ENCODE measurements around the gene OSTN. TPM values are rescaled to one million over a fixed set of nuclear protein-coding genes. Genes with fewer than 3 reads are reported as not detected.

OSTN gene
- total RNA-seq, 2 experiments from 2014 or later = not detected

DNA sequence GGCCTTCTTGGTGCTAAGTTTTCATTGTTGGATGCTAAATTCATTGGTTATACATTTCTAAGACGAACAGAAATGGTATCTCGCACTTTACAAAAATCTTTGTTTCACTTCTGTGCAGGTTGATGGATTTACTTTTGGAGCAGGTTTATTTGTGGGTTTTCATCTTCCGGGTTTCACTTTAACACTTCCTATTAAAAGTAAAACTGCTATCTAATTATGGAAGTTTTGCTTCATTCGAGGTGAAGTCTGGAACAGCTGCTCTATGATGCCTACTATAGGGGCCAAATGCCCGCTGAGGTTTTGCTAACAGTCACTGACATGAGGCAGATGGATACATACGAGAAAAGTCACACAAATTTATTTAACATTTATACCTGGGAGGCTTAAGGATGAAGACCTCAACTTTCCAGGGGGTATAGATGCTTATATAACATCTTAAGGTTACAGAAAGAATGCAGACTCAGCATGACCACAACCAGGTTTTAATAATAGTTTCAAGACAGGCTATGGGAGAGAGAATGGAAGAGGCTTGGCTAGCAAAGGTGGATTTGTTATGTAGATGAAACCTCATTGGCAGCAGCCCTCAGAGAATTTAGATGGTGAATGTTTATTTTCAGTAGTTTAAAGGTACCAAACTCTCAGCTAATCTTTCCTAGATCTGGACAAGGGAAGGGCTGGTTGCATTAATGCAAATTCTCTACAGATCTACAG is 54.2 kb downstream of the OSTN start:
- Histone ChIP-seq H3K9me2 (ENCODE audit: insufficient read depth, low read length) (no peaks in the 10 kb centered on the region), H3K9me3 (ENCODE audit: low read length) (no peaks in the 10 kb centered on the region; the same call in 1 of the 2 replicates), H3K4me3 (ENCODE audit: low read depth, low read length, poor library complexity, severe bottlenecking) (peak overlapping the region; percentile 40), H3K4me2 (ENCODE audit: low read length) (peak overlapping the region; percentile 66), H2AFZ (ENCODE audit: low read length) (peak overlapping the region; percentile 94), H4K20me1 (ENCODE audit: insufficient read depth, low read length) (no peaks in the 10 kb centered on the region), H3K36me3 (ENCODE audit: insufficient read depth, low read length) (no peaks in the 10 kb centered on the region; the same call in 1 of the 2 replicates), H3K79me2 (ENCODE audit: insufficient read depth, low read depth, low read length) (no peaks in the 10 kb centered on the region), H3K27ac (ENCODE audit: low read depth, low read length, poor library complexity, severe bottlenecking) (peak overlapping the region; percentile 57), H3K4me1 (ENCODE audit: insufficient read depth, low read length, poor library complexity, severe bottlenecking) (peaks cover 69% of the 10 kb centered on the region)
- BruUV-seq (replicated peaks) = no TSS peak
- intact Hi-C loops (cut with micrococcal nuclease; ENCODE audit: unreplicated experiment) = loop anchor here (2.0 to 5.0 kb wide), 2 partner anchors 44 to 116 kb away; no protein-coding TSS in a partner anchor
- CTCF ChIA-PET (ENCODE audit: unreplicated experiment) = no interaction called here
- no peak for TF ChIP-seq EZH2phosphoT487 (IDR thresholded peaks at IDR 0.05; ENCODE audit: borderline replicate concordance, low read depth, low read length)
- TF ChIP-seq, protein P1, sequence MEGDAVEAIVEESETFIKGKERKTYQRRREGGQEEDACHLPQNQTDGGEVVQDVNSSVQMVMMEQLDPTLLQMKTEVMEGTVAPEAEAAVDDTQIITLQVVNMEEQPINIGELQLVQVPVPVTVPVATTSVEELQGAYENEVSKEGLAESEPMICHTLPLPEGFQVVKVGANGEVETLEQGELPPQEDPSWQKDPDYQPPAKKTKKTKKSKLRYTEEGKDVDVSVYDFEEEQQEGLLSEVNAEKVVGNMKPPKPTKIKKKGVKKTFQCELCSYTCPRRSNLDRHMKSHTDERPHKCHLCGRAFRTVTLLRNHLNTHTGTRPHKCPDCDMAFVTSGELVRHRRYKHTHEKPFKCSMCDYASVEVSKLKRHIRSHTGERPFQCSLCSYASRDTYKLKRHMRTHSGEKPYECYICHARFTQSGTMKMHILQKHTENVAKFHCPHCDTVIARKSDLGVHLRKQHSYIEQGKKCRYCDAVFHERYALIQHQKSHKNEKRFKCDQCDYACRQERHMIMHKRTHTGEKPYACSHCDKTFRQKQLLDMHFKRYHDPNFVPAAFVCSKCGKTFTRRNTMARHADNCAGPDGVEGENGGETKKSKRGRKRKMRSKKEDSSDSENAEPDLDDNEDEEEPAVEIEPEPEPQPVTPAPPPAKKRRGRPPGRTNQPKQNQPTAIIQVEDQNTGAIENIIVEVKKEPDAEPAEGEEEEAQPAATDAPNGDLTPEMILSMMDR (conservative IDR thresholded peaks at IDR 0.05; ENCODE audit: low read length) = no peak
- peak; percentile 67 for DNase-seq (ENCODE audit: low spot score)
- POLR2A ChIA-PET = interaction anchor here (0.9 to 1.4 kb wide), 6 partner anchors 9 to 109 kb away, joined by 3 to 5 read pairs (median 4); no protein-coding TSS in a partner anchor

DNA sequence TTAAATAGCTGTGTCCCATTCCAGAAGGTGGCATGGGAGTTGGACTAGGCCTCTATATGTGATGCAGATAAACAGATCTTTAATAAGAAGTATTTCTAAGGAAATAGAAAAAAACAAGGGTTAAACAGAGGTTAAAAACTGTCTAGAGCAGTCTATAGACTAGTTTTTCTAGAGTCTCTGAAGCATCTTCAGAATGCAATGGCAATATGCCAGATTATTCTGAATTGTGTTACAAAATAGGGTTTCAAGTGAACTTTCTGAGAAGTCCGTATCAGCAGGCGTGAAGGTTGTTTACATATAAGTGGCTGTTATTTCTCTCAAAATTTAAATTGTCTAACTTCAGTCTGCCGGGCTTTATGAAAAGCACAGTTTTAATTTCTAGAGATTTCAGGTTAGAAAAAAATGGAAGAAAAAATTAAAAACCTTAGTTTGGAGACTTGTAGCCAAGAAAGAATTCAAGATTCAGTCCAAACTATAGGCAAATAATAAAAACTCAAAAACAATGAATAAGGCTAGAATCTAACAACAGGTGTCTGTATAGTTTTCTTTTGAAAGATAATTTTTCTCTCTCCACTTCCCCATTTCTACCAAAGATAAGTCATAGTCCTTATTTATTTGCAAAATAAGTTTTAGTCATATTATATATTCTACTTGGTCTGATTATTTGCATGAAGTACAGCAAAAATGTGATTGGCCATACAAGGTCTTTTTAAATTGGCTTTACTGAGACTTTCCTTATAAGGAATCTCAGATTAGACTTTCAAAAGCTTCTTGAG is 55.2 kb downstream of the OSTN start:
- H3K27ac ChIP-seq (ENCODE audit: low read depth, low read length, poor library complexity, severe bottlenecking) = peak overlapping the region; percentile 13
- ChIA-PET POLR2A (interaction anchor here (0.9 to 1.4 kb wide), 4 partner anchors 10 to 71 kb away, joined by 3 to 5 read pairs (median 4); no protein-coding TSS in a partner anchor), CTCF (ENCODE audit: unreplicated experiment) (no interaction called here)
- H3K9me2 ChIP-seq (ENCODE audit: insufficient read depth, low read length) = no peaks in the 10 kb centered on the region
- H3K4me2 ChIP-seq (ENCODE audit: low read length) = peak overlapping the region; percentile 66
- H3K4me1 ChIP-seq (ENCODE audit: insufficient read depth, low read length, poor library complexity, severe bottlenecking) = peaks cover 80% of the 10 kb centered on the region
- no peaks in the 10 kb centered on the region; the same call in 1 of the 2 replicates for H3K36me3 ChIP-seq (ENCODE audit: insufficient read depth, low read length)
- no peaks in the 10 kb centered on the region for H3K79me2 ChIP-seq (ENCODE audit: insufficient read depth, low read depth, low read length)
- TF ChIP-seq, protein P1 (conservative IDR thresholded peaks at IDR 0.05; ENCODE audit: low read length) = no peak
- TF ChIP-seq EZH2phosphoT487 (IDR thresholded peaks at IDR 0.05; ENCODE audit: borderline replicate concordance, low read depth, low read length) = no peak
- BruUV-seq (replicated peaks) = no TSS peak
- peak overlapping the region; percentile 94; the same call in 1 of the 2 replicates for H2AFZ ChIP-seq (ENCODE audit: low read length)
- H3K9me3 ChIP-seq (ENCODE audit: low read length) = no peaks in the 10 kb centered on the region; the same call in 1 of the 2 replicates
- intact Hi-C loops (cut with micrococcal nuclease; ENCODE audit: unreplicated experiment) = loop anchor here (5.0 kb wide), 1 partner anchor 117 kb away; no protein-coding TSS in a partner anchor
- H3K4me3 ChIP-seq (ENCODE audit: low read depth, low read length, poor library complexity, severe bottlenecking) = no peak overlapping the region
- H4K20me1 ChIP-seq (ENCODE audit: insufficient read depth, low read length) = no peaks in the 10 kb centered on the region
- DNase-seq (ENCODE audit: low spot score) = no peak
